Thyroid gland (tissue), 4 donors: Measurements from ENCODE around the gene NSMCE1.

Experiments
- CTCF ChIP-seq, 6 experiments: fragments of 200-600 bp in 3 of 6; fragments of 450-650 bp in 3 of 6; sonication (generic) in 3 of 6; IDR thresholded peaks; one replicate each; pipeline ENCODE4 v1.5.1; 2016 to 2019; ENCODE audit warnings: antibody characterized with exemption in 6 of 6, mild to moderate bottlenecking in 2 of 6, inconsistent platforms in 1 of 6, moderate library complexity in 1 of 6
- POLR2A ChIP-seq, 2 donors: fragments of 450-650 bp; IDR thresholded peaks; one replicate each; pipeline ENCODE4 v1.6.1; 2017; ENCODE audit warnings: antibody characterized with exemption in 2 of 2, mild to moderate bottlenecking in 2 of 2, moderate library complexity in 1 of 2

GRCh38 chr16:27245276-27246172 lies 23.0 kb downstream of the NSMCE1 start:
- TF ChIP-seq CTCF (IDR thresholded peaks at IDR 0.05): no peak
- peak in 1 of 2 donors; percentile 35 for TF ChIP-seq POLR2A (IDR thresholded peaks at IDR 0.05)
